ENCODE measurements around the gene USP32. TPM values are rescaled to one million over a fixed set of nuclear protein-coding genes. Genes with fewer than 3 reads are reported as not detected.
"Not testable (repeated sequence)": the region's sequence is repeated elsewhere in the genome, so short reads cannot be mapped to it uniquely, and the experiment has no call there.

USP32 gene
- total RNA-seq, 1 donor from 2014 or later, result 40.8 TPM

GRCh38 chr17:60390186-60390585 lies 1.7 kb downstream of the USP32 start:
- no peak for DNase-seq (ENCODE audit: low read depth, low spot score)
- Mint-ChIP-seq H3K4me3 (peak overlapping the region; percentile 96), H3K9me3 (no peaks in the 10 kb centered on the region), H3K4me1 (peaks cover 52% of the 10 kb centered on the region), H3K27me3 (ENCODE audit: low read depth) (no peaks in the 10 kb centered on the region), H3K27ac (ENCODE audit: unreplicated experiment) (no peak overlapping the region), H3K36me3 (ENCODE audit: low read depth) (no peaks in the 10 kb centered on the region)
- TF ChIP-seq CTCF (conservative IDR thresholded peaks at IDR 0.05), result no peak

- no peaks in the 10 kb centered on the region for H3K27me3 Mint-ChIP-seq (ENCODE audit: low read depth)
- no peak for TF ChIP-seq CTCF (conservative IDR thresholded peaks at IDR 0.05)
- no peaks in the 10 kb centered on the region for H3K36me3 Mint-ChIP-seq (ENCODE audit: low read depth)
- H3K4me1 Mint-ChIP-seq, result peaks cover 56% of the 10 kb centered on the region
- DNase-seq (ENCODE audit: low read depth, low spot score), result no peak
- peak overlapping the region; percentile 44 for H3K4me3 Mint-ChIP-seq
- no peak overlapping the region for H3K27ac Mint-ChIP-seq (ENCODE audit: unreplicated experiment)
- no peaks in the 10 kb centered on the region for H3K9me3 Mint-ChIP-seq
These were observed 3.2 kb downstream of the USP32 start for GRCh38 chr17:60388742-60389141.

- Mint-ChIP-seq H3K27ac (ENCODE audit: unreplicated experiment) (no peak overlapping the region), H3K4me3 (no peak overlapping the region), H3K27me3 (ENCODE audit: low read depth) (no peaks in the 10 kb centered on the region), H3K4me1 (peaks cover 48% of the 10 kb centered on the region), H3K36me3 (ENCODE audit: low read depth) (no peaks in the 10 kb centered on the region), H3K9me3 (no peaks in the 10 kb centered on the region)
- no peak for TF ChIP-seq CTCF (conservative IDR thresholded peaks at IDR 0.05)
- DNase-seq (ENCODE audit: low read depth, low spot score), result no peak
These were observed 4.3 kb downstream of the USP32 start for GRCh38 chr17:60387666-60388065.

GRCh38 chr17:60386147-60387058 lies 5.5 kb downstream of the USP32 start:
- DNase-seq (ENCODE audit: low read depth, low spot score), result no peak
- H3K27ac Mint-ChIP-seq (ENCODE audit: unreplicated experiment), result no peak overlapping the region
- H3K27me3 Mint-ChIP-seq (ENCODE audit: low read depth), result no peaks in the 10 kb centered on the region
- H3K4me1 Mint-ChIP-seq, result peaks cover 45% of the 10 kb centered on the region
- H3K9me3 Mint-ChIP-seq, result no peaks in the 10 kb centered on the region
- no peaks in the 10 kb centered on the region for H3K36me3 Mint-ChIP-seq (ENCODE audit: low read depth)
- no peak overlapping the region for H3K4me3 Mint-ChIP-seq
- TF ChIP-seq CTCF (conservative IDR thresholded peaks at IDR 0.05), result no peak

- not testable (repeated sequence) for H3K27ac Mint-ChIP-seq (ENCODE audit: unreplicated experiment); H3K27me3 Mint-ChIP-seq (ENCODE audit: low read depth); DNase-seq (ENCODE audit: low read depth, low spot score); H3K36me3 Mint-ChIP-seq (ENCODE audit: low read depth); H3K9me3 Mint-ChIP-seq
- Mint-ChIP-seq H3K4me1 (peaks cover 32% of the 10 kb centered on the region), H3K4me3 (peak overlapping the region; percentile 16)
These were observed 7.0 kb downstream of the USP32 start for GRCh38 chr17:60384921-60385320.

- no peak for DNase-seq (ENCODE audit: low read depth, low spot score)
- Mint-ChIP-seq H3K27me3 (ENCODE audit: low read depth) (no peaks in the 10 kb centered on the region), H3K4me1 (peaks cover 24% of the 10 kb centered on the region), H3K4me3 (no peak overlapping the region), H3K36me3 (ENCODE audit: low read depth) (no peaks in the 10 kb centered on the region), H3K27ac (ENCODE audit: unreplicated experiment) (no peak overlapping the region), H3K9me3 (no peaks in the 10 kb centered on the region)
- no peak for TF ChIP-seq CTCF (conservative IDR thresholded peaks at IDR 0.05)
These were observed 8.6 kb downstream of the USP32 start for GRCh38 chr17:60383379-60383778.
